GM23248 (cell line): ENCODE results near the gene STYK1.

ENCODE experiments used
- EZH2 ChIP-seq: fragments of 200-600 bp; sonication (generic); IDR thresholded peaks from 2 replicates; pipeline ENCODE4 v1.6.1; 2018; ENCODE audit warnings: antibody characterized with exemption, mild to moderate bottlenecking; ENCODE audit not compliant: insufficient read depth, poor library complexity, severe bottlenecking
- EZH2phosphoT487 ChIP-seq: fragments of 200-600 bp; sonication (generic); IDR thresholded peaks from 2 replicates; pipeline ENCODE4 v1.6.1; 2018; ENCODE audit warnings: antibody characterized with exemption, moderate library complexity, mild to moderate bottlenecking, low read depth; ENCODE audit not compliant: insufficient read depth

DNA sequence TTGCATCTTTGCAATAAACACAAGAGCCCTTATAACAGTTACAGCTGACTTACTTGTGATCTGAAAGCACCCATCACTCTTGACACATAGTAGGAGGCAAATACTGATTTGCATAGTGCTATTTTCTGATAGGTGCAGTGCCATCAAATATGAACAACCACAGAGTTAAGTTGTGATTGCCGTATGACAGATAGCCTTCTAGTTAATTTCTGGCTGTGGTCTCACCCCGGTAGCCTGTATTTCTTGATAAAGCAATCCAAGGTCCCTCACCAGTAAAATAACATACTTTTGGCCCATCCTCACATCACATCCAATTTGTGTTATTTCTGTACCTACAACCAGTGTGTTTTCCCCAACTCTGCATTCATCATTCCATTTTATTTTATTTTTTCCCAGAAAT lies 23.3 kb upstream of the STYK1 start:
- TF ChIP-seq EZH2 (no peak), EZH2phosphoT487 (no peak)
